HG03039 (cell line): ENCODE data around the gene ZNF500.

Source experiments
- ATAC-seq: cut with Tn5 transposase; IDR thresholded peaks from one replicate; pipeline ENCODE4 v1.9.1; 2021; ENCODE audit warnings: mild to moderate bottlenecking, moderate library complexity; ENCODE audit not compliant: unreplicated experiment

The ZNF500 gene

DNA sequence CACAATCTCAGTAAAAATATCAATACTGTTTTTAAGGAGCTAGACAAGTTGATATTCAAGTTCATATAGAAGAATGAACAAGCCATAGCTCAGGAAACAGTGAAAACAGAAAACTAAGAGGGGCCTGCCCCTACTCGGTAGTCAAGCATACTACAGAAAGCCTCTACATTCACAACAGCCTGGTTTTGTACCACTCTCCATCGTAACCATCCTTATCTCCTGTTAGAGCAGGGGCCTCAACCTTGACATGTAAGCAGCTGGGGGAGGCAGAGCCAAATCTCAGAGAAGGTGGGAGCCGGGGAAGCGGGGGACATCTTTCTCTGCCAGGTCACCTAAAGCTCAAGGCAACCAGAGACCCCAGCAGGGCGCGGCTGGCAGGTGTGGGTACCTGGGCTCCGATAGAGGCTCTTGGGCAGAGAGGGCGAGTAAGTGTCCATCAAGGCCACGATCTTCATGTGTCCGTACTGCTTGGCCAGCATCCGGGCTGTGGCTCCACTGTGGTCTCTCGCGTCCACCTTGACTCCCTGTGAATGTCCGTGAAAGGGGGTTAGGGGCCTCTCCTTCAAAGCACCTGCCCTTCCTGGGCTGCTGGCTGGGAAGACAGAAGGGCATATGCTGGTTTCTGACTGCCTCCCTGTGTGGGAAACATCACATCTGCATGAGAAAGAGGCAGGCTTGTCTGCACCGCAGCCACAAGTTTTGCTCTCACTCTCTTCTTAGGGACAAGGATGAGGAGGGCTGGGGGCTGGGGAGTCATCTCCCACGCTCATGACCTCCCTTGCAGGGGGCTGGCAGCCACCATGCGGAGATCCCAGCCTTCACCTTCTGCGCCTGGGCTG, 53.1 kb downstream of the ZNF500 start:
- ATAC-seq, result no peak

DNA sequence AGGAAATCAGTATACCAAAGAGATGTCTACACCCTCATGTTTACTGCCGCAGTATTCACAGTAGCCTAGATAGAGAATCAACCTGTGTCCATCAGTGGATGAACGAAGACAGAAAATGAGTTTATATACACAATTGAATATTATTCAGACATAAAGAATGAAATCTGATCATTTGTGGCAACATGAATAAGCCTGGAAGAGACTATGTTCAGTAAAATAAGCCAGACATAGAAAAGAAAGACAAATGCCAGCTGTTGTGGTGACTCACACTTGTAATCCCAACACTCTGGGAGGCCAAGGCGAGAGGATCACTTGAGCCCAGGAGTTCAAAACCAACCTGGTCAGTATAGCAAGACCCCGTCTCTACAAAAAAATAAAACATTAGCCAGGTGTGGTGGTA, 57.5 kb downstream of the ZNF500 start:
- no peak for ATAC-seq

DNA sequence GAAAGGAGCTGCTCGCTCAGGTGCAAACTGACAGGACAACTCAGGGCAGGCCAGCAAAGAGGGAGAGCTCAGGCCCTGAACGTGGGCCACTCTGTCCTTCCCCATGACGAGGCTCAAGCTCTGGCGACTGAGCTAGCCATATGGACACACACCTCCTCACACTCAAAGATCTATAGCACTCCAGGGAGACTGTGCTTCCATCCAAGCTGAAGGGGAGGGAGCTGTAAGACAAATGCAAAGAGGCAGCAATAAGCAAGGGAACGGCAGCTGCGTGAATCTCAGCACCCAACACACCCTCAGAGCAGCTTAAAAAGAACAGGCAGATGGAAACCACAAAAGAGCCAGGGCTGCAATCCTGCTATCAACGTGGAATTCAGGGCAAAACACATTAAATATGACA, 60.1 kb downstream of the ZNF500 start:
- no peak for ATAC-seq

DNA sequence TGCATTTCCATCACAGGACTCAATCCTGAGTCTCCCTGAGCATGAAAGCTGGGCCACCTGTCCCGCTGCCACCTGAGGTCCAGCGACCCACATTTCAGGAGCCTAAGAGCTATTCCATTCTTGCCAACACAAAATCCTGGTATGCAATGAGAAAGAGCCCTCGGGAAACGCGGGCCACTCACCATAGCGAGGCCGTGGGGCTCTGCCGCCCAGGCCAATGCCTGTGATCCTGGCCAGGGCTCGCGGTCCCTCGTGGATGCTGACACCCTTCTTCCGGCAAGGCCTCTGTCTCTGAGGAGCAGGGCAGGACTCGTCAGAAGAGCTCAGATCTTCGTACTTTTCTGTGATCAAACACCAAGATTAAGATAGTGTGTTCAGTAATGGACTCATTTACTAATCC, 62.0 kb downstream of the ZNF500 start:
- no peak for ATAC-seq

DNA sequence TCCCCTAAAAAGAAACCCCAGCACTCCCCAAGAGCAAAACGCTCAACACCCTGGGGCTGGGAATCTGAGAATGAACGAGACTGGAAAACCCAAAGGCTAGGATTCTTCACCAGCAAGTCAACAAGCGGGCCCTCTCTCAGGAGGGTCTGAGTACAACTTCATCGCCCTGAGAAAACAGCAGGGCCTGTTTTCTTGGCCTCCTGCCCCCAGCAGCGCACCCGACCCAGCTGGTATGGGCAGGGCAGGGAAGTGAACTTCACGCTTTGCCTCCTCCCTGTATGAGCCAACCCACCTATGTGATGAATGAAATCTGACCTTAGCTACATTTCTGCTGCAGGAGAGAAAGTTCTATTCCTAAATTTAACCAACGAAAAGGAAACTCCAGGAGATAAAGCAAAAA, 62.5 kb downstream of the ZNF500 start:
- ATAC-seq, result no peak

DNA sequence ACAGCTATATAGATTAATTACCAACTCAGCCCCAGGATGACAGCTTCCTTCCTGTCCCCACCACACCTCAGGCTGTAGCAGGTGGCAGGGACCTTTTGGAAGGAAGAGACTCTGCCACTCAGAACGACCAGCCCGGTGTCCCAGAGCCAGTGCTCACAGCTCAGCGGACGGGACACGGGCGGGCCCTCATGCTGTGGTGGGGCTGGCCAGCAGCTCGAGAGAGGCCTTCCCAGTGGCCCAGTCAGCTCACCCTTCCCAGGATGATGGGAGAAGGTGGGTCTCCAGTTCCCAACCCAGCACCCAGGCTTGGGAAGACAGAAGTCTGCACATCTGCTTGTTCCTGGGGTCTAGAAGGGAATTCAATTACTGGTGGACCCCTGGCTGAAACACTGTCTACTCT, 63.1 kb downstream of the ZNF500 start:
- no peak for ATAC-seq

DNA sequence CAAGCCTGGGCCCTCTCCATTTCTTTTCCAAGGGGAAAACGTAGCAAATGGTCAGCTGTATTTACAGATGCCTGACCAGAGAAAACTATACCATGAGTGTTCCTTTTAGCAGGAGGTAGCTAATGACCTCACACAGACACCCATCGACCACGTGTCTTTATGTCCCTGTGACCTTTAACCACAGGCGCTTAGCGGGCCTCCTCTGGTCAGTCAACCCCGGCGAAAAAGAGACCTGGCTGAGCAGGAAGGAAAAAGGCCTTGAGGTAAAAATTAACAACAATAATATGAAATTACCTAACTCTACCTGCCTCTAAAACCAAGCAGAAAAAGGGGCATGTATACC, 64.5 kb downstream of the ZNF500 start:
- no peak for ATAC-seq

DNA sequence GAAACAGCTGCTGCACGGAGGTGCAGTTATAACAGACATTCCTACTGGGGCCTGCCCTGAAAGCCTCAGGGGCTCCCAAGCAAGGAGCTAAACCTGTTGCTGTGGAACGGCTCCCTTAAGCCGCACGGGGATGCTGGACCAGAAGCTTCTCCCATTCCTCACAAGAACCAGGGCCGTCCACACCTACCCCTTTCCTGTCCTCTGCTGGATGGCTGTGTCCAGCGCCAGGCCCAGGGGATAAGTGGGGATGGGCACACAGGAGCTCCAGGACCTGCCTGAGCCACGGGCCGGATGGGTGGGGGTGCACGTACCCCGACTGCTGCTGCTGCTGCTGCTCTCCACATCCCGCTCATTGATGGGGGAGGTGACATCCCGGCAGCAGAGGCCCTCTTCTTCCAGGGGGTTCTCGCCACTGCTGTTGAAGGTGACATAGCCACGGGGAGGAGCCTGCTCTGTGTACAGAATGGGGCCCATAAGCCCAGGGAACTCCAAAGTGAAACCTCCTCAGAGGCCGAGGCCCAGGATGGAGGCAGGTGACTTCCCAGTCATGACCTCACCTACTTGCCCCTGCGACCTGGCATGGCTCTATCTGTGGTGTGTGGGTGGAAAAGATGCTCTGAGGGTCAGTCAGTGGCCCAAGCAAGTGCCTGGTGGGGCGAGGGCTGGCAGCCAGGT, 65.0 kb downstream of the ZNF500 start:
- ATAC-seq, result no peak

DNA sequence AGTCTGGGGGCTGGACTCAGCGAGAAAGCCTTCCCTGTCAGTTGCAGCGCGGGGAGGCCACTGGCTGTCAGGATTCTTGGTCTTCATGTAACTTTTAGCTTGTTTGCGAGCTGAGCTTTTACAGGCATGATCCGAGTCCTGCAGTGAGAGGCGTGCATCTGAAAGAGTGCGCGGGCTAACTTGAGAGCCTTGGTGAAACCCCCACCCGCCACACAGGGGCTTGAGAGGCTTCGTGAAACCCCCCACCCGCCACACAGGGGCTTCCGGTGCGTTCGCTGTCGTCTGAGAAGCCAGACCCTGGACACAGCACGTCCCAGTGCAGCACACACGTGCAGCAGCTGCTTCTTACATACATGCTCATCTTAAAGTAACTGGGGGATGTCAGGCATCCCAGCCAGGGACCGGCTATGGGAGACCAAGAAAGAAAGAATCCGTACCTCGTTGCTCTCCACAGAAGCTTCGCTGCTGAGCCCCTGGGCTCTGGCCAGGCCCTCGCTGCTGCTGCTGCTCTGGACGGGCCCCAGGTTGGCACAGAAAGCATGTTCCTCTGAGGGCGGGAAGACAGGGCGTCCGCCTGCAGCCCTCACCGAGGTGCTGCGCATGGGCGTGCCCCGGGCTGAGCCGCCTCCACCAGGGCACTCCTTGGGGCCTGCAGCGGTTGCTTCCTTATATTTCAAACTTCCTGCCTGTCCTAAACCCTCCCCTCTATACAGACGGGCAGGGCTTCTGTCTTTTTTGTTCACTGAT, 65.8 kb downstream of the ZNF500 start:
- ATAC-seq, result no peak

DNA sequence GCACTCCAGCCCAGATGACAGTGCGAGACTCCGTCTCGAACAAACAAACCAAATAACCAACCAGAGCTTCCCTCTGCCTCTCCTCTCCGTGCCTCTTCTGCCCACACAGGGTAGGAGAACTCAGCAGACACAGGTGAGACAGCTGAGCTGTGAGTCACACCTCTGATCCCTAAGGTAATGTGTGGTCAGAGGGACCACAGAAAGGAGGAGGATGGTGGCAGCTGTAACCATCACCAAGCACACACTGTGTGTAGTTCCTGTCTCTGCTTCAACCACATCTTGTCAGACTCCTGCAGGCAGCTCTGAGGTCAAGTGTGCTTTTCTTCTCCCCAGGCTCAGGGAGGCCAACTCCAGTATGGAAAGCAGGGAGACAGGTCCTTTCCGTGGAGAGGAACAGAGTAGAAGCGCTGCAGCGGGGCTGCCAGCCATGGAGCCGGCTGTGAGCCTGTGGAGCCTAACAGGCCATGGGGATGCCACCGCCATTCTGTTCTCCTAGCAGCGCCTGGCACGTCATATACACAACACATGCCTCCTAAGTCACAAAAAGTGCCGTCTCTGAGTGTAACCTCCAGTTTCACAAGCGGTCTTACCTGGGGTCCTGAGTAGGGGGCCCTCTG, 66.5 kb downstream of the ZNF500 start:
- ATAC-seq, result no peak

DNA sequence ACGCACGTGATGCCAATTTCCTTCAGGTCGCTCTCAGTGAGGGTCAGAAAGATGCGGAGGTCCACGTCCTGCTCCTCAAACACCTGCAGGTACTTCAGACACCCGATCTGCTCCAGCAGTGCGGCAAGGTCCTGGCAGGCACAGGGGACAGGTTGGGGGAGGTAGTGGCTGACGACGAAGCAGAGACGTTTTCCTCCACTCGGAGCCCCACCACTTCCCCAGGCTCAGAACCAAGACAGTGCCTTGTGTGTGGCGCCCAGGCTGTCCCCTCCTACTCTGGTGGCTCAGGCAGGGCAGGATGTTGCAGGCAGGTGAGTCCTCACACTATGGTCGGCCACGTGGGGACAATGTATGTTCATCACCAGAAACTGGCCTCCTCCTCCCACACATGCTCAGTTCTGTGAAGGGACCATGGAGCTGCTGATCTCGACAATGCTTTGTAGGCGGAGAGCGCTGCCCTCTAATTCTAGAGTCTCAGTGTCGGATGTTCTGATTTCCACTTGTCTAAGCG, 67.9 kb downstream of the ZNF500 start:
- ATAC-seq, result no peak

DNA sequence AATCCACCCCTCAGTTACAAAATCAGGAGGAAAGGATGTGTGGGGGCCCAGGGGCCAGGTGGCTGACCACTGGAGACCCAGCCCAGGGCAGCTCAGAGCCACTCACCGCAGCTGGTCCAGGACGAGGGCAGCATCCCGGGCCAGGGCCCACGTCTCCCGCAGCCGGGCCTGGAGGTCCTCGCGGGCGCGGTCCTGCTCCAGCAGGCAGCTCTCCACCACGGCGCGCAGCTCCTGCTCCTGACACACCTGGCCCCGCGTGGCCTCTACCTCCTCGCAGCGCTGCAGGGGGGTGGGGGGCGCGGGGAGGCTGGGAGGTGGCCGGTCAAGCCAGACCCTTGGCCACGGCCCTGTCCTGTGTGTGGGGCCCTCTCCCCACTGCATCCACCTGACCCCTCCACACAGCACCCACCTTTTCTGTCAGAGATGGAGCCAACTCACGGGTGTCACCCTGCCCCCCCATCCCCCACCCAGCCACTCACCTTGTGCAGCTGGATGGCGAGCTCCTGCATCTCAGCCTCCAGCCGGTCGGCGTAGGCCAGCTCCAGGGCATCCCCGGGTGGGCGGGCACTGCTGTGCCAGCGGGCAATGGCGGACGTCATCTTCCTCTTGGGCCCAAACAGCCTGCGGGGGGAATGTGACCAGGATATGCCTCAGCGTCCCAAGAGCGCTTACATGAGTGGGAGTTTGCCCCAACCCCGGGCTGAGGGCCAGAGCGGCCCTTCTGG, 68.5 kb downstream of the ZNF500 start:
- ATAC-seq, result no peak
